NCI-H510A (cell line): ENCODE data around the gene OR13C4.
"Not testable (repeated sequence)": the region's sequence is repeated elsewhere in the genome, so short reads cannot be mapped to it uniquely, and the experiment has no call there.

Experiments used
- DNase-seq: peaks from one replicate; lab custom pipeline; 2025; lab: John Stamatoyannopoulos, UW

Gene OR13C4

DNA sequence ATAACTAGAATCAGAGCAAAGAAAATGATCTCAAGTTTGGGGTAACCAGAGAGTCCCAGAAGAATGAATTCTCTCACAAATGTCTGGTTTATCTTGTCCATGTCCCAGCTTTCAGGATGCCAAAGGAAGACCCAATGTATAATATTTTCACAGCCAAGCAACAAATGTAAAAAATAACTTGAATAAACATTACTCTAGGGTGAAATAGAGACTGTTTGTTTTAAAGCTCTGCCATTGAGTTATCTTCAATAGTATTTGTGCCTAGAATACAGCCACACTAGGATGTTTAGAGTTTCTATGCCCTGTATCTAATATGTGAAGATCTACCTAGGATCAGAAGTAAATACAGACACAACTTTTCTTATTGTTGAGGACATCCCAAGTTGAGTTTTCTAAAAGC is at the start of gene OR13C4:
OR13C4 (minus strand) TSS at position 101 of the 400 bp plus-strand sequence; CDS start at position 101, 0 bp downstream.
- DNase-seq: no peak

DNA sequence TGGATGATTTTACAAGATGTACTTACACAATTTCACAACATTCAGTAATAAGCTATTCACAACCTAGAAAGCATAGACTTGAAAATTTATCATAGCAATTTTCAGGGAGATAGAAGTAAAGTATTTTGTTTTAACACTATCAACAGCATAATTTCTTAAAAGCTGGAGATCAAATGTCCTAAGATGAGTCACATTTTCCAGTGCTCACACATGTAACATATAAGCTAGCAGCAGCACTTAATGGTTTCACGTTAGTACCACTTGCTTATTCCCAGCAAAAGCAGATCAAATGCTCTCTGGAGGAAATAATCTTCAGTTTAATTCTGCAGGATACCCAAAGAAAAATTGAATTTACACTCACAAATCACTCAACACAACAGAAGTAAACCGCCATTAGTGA is 48.4 kb upstream of the OR13C4 start:
- DNase-seq: no peak

DNA sequence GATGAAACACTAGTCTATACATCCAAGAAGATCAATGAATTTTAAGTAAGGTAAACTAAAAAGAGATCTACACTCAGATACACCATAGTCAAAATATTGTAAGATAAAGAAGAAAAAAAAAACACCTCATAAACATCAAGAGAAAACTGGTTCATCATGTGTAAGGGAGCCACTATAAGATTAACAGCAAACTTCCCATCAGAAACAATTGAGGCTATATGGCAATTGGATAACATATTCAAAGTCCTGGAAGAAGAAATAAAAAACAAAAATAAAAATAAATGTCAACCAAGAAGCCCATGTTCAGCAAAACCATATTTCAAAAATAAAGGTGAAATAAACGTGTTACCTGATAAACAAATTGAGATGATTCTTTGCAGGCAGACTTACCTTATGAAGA is 45.6 kb upstream of the OR13C4 start:
- DNase-seq: no peak

DNA sequence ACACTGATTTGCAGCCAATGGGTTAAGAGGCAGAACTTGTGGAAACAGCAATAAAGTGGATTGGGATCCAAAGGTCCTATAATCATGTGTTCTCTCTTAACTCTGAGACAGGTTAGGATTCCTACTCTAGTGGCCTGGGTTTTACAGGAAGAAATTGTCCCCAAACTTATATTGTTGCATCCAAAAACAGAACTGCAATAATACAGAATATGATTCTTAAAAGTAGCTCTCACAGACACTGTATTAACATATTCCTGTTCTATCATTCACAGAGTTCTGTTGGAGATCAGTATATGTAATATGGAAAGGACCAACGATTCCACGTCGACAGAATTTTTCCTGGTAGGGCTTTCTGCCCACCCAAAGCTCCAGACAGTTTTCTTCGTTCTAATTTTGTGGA is 41.9 kb upstream of the OR13C4 start, which contains the start of gene OR13C8:
OR13C8 (plus strand) TSS at position 301 of the 400 bp plus-strand sequence; CDS start at position 301, 0 bp downstream.
- DNase-seq: no peak

DNA sequence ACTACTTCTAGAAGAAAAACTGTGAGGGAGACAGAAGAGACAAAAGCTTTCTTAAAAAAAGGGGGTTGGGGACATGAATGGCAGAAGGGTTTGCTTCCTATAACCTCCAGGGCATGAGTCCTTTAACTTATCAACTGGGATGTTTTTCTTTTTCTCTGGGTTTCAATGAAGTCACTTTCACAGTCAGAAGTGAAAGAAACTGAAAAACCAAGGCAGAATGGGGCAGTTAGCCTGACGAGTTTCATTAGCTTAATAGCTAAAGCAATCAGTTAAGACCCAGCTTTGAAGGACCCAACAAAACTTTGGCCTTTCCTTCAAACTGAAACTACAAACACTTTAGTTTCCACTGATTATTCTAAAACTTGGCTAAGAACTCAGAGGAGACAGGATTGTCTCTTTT is 37.3 kb upstream of the OR13C4 start:
- no peak for DNase-seq

DNA sequence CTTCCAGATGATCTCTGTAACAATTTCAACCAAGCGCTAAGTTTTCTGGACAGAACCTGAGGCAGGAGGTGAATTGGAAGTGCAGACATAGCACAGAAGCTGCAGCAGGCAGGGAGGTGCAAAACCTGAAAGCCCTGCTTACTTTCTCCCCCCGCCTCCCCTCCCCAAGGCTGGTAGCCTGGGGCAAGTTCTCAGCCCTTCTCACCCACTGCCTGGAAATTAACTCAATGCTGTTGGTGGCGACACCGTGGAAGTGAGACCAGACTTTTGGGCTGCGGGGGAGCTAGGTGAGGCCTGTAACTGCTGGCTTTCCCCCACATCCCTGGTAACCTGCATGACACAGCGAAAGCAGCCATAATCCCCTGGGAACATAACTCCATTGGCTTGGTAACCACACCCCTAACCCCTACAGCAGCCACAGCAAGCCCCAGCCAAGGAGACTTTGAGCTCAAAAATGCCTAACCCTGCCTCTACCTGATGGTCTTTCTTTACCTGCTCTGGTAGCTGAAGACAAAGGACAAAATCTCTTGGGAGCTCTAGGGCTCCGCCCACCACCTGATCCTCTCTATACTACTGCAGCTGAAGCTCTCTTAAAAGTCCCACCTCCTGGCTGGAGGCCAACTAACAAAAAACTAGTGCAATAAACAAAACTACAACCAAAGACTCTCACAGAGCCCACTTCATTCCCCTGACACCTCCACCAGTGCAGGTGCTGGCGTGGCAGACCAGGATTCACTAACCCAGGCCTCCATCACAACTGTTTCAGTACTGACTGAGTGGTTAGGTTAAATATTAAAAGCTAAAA is 30.0 kb upstream of the OR13C4 start:
- no peak for DNase-seq

DNA sequence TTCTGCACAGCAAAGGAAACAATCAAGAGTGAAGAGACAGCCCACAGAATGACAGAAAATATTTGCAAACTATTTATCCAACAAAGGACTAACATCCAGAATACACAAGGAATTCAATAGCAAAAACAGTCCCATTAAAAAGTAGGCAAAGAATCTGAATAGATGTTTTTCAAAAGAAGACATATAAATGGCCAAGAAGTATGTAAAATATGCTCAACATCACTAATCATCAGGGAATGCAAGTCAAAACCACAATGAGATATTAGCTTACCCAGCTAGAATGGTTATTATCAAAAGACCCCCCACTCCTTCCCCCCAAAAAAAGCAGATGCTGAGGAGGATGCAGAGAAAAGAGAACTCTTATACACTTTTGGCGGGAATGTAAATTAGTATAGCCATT is 28.5 kb upstream of the OR13C4 start:
- no peak for DNase-seq

DNA sequence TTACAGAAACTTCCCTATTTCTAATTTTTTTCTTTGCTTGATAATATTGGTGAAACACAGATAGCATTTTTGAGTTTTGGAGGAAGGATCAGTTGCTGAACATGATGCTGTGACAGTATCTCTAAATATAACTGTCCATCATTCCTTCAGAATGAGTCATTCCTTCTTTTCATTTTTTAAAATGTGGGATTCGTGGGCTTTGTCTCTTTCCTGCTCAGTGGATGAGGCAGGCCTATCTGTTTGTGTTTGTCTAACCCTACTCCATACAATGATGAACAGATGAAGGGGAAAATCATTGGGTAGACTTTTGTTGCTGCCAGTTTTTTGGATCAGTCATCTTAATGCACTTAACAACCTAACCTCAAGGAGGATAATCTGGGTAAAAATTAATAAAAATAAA is 26.3 kb upstream of the OR13C4 start:
- no peak for DNase-seq

DNA sequence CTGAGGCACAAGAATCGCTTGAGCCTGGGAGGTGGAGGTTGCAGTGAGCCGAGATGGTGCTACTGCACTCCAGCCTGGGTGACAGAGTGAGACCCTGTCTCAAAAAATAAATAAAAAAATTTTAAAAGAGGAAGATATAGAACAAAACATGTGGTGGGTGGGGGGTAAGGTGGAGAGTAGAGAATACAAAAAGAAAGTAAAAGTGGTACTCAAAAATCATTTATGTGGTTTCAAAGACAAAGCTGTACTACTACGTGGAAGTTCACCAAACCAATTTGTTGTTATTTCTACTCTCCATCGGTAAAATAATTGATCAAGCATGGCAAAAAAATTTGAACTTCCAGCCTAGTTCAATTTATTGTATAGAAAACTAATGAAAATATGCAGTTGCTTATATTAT is 17.6 kb upstream of the OR13C4 start:
- DNase-seq: no peak

DNA sequence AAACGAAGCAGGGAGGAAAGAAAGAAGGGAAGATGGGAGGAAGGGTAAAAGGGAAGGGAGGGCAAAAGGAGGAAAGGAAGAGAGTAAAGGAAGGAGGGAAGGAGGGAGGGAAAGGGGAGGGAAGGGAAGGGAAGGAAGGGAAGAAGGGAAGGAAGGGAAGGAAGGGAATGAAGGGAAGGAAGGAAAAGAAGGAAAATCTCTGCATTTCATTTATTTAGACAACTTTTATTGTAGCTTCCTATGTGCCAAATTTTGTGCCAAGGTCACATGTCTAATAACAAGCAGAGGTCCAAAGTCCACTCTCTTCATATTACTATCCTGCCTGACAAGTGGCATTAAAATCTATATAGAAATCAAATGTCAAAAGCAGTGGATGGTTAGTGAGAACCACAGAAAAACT is 12.3 kb upstream of the OR13C4 start:
- DNase-seq: no peak

DNA sequence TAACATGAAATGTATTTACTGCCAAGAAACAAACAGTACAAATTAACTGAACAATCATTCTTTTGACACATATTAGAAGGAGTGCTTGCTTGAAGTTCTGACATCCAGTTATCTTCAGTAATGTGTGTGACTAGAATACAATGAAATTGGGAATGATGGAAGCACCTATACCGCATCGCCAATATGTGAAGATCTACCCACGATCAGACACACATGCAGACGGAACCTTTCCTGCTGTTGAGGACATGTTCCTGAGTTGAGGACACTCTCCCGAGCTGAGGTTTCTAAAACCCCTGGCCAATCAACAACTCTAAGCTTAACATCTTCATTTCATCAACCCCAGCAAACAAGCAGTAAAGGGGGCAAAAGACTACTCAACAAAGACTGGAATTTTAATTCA is 9.7 kb upstream of the OR13C4 start, which contains the start of gene OR13C3:
OR13C3 (minus strand) TSS at position 101 of the 400 bp plus-strand sequence. CDS start 133 bp downstream, outside the sequence.
- no peak for DNase-seq

DNA sequence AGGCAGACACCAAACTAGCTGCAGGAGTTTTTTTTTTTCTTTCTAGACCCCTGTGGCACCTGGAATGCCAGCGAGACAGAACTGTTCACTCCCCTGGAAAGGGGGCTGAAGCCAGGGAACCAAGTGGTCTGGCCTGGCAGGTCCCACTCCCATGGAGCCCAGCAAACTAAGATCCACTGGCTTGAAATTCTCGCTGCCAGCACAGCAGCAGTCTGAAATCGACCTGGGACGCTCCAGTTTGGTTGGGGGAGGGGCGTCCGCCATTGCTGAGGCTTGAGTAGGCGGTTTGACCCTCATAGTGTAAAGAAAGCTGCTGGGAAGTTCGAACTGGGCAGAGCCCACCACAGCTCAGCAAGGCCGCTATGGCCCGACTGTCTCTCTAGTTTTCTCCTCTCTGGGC is 6.8 kb downstream of the OR13C4 start:
- DNase-seq: not testable (repeated sequence)

DNA sequence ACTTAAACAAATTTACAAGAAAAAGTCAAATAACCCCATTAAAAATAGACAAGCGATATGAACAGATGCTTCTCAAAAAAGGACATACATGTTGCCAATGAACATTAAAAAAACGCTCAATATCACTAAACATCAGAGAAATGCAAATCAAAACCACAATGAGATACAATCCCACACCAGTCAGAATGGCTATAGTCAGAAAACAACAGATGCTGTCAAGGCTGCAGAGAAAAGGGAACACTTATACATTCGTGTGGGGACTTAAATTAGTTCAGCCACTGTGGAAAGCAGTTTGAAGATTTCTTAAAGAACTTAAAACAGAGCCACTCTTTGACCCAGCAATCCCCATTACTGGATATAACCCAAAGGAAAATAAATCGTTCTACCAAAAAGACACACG is 12.1 kb downstream of the OR13C4 start:
- no peak for DNase-seq

DNA sequence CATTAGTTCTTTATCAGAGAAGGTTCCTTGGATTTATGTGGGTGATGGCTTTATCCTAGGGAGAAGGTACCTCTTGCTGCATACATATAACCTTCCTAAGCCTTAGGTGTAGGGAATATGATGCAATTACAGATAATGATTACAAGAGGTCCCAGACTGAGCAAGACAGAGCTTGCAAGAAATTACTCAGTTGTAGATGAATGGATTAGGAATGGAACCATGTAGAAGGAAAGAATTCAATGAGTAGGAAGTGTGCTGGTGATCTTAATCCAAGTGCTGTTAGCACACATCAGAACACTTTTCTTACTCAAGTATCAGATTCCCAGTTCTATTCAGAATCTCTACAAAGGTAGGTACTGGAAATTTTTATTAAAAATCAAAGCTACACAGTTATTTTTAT is 20.4 kb downstream of the OR13C4 start:
- no peak for DNase-seq

DNA sequence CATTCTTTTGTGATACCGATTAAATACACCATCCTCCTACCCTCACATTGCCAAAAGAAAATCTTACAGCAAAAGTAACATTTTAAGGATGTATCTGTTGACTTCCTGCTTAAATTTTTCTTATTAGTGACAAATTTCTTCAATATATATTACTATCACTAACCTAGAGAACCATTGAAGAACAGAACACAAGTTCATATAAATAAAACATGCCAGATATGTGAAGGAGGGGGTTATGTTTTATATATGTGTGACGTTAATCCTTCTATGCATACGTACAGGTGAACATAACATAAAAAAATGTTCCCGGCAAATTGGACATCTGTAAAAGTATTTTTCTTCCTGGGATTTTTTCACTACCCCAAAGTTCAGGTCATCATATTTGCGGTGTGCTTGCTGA is 23.0 kb downstream of the OR13C4 start, which contains the start of gene OR13F1:
OR13F1 (plus strand) TSS at position 301 of the 400 bp plus-strand sequence; CDS start at position 301, 0 bp downstream.
- DNase-seq: no peak

DNA sequence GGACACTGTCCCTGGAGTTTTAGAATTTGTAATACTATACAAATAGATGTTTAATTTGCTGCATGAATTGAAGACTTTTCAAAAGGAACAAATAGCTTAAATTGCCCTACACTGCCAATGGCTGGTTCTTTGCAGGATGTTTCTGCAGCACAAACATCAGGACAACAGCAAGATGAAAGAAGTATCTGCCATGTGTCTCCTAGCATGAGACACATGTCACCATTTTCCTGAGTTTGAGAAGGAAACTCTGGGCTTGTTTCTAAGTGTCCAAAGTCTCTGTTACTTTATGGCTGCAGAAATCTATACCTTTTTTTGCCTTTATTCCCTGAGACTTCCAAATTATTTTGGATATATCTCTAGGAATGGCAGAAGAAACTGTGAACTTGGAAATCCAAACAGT is 23.6 kb downstream of the OR13C4 start:
- DNase-seq: no peak

DNA sequence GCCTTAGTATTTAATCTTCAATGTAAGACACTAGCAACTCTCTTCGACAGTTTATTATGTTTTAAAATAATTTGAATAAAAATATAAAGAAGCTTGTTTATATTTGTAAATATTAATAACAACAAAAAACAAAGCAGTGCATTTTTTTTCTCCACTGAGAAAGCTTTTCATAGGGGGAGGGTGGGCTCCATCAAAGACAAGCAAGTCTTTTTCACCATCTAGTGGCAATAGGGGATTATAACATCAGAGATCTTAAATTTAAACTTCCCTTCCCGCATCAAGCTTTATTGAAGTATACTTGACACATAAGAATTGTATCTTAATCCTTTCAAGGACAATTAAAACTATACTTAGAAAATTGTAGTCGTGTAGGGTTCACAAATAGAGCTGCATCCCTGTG is 32.2 kb downstream of the OR13C4 start:
- no peak for DNase-seq

DNA sequence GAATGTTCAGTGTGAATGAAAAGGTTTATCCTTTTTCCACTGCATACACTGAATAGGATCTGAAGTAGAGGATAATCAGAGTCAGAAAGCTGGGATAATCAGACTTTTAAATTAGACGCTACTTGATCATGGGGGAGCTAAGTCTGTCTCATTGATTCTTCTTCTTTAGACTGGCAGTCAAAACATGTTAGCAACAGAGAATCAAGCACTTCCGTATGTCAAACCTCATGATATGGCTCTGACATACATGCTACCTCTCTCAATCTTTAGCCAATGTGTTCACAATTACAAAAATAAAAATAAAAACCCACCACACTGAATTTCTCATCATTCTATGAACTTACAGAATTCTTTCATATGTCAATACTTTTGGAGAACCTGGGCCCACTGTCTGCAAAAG is 42.0 kb downstream of the OR13C4 start:
- DNase-seq: no peak

DNA sequence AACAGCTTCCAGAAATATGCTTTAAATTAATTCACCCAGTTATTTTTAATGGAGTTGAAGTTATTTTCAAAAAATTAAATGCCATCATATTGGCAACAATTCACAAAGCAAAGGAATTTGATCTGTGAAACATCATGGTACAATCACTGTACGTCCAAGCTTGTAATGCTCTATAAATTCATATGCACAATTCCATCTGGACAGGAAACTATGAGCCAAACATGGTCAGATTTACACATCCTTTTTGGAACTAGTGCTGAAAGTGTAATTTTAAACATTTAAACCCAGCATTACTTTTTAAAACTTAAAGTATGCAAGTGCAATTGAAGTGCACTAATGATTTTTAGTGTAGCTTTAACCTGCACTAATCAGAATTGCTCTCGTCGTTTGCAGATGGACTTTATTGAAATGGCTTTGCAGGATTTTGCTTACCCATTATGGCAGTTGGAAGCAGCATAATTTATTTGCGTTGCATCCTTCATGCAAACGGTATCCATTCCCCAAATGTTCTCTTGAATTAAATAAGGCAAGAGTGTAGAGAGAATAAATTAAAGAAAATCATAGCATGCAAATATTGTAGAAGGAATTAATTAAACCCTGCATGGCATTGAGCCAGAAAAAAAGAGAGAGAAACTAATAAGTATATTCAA is 44.0 kb downstream of the OR13C4 start:
- no peak for DNase-seq
